ENCODE results near the gene CAB39L.

Gene CAB39L

GRCh38 chr13:49457221-49457620, 13.4 kb upstream of the CAB39L start:
- no peaks in the 10 kb centered on the region for H3K4me1 ChIP-seq
- no peak overlapping the region for H3K4me2 ChIP-seq (ENCODE audit: low read length)
- no peak overlapping the region for H3K27ac ChIP-seq
- no peaks in the 10 kb centered on the region for H3K27me3 ChIP-seq (ENCODE audit: control insufficient read depth, insufficient read depth, low read length)
- H3K4me3 ChIP-seq (ENCODE audit: low read depth, low read length): no peak overlapping the region
- H2AFZ ChIP-seq: no peak overlapping the region
- H3K79me2 ChIP-seq: no peaks in the 10 kb centered on the region
- no peaks in the 10 kb centered on the region for H3K36me3 ChIP-seq (ENCODE audit: control insufficient read depth, insufficient read depth, low read length)
- H3K9ac ChIP-seq: no peak overlapping the region
- H3K9me3 ChIP-seq (ENCODE audit: control insufficient read depth, low read length): no peaks in the 10 kb centered on the region
- TF ChIP-seq, protein P1, sequence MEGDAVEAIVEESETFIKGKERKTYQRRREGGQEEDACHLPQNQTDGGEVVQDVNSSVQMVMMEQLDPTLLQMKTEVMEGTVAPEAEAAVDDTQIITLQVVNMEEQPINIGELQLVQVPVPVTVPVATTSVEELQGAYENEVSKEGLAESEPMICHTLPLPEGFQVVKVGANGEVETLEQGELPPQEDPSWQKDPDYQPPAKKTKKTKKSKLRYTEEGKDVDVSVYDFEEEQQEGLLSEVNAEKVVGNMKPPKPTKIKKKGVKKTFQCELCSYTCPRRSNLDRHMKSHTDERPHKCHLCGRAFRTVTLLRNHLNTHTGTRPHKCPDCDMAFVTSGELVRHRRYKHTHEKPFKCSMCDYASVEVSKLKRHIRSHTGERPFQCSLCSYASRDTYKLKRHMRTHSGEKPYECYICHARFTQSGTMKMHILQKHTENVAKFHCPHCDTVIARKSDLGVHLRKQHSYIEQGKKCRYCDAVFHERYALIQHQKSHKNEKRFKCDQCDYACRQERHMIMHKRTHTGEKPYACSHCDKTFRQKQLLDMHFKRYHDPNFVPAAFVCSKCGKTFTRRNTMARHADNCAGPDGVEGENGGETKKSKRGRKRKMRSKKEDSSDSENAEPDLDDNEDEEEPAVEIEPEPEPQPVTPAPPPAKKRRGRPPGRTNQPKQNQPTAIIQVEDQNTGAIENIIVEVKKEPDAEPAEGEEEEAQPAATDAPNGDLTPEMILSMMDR (IDR thresholded peaks at IDR 0.05): no peak

GRCh38 chr13:49456156-49456555, 12.3 kb upstream of the CAB39L start:
- no peak overlapping the region for H3K4me3 ChIP-seq (ENCODE audit: low read depth, low read length)
- no peaks in the 10 kb centered on the region for H3K36me3 ChIP-seq (ENCODE audit: control insufficient read depth, insufficient read depth, low read length)
- no peak overlapping the region for H3K4me2 ChIP-seq (ENCODE audit: low read length)
- H3K9ac ChIP-seq: no peak overlapping the region
- no peaks in the 10 kb centered on the region for H3K4me1 ChIP-seq
- no peaks in the 10 kb centered on the region for H3K9me3 ChIP-seq (ENCODE audit: control insufficient read depth, low read length)
- H3K27me3 ChIP-seq (ENCODE audit: control insufficient read depth, insufficient read depth, low read length): no peaks in the 10 kb centered on the region
- H3K27ac ChIP-seq: no peak overlapping the region
- TF ChIP-seq, protein P1 (IDR thresholded peaks at IDR 0.05): no peak
- no peak overlapping the region for H2AFZ ChIP-seq
- H3K79me2 ChIP-seq: no peaks in the 10 kb centered on the region

GRCh38 chr13:49455007-49455398, 11.1 kb upstream of the CAB39L start:
- no peaks in the 10 kb centered on the region for H3K9me3 ChIP-seq (ENCODE audit: control insufficient read depth, low read length)
- H3K4me3 ChIP-seq (ENCODE audit: low read depth, low read length): no peak overlapping the region
- no peaks in the 10 kb centered on the region for H3K4me1 ChIP-seq
- no peaks in the 10 kb centered on the region for H3K79me2 ChIP-seq
- no peak overlapping the region for H3K27ac ChIP-seq
- TF ChIP-seq, protein P1 (IDR thresholded peaks at IDR 0.05): no peak
- no peaks in the 10 kb centered on the region for H3K36me3 ChIP-seq (ENCODE audit: control insufficient read depth, insufficient read depth, low read length)
- no peak overlapping the region for H3K9ac ChIP-seq
- no peak overlapping the region for H3K4me2 ChIP-seq (ENCODE audit: low read length)
- no peaks in the 10 kb centered on the region for H3K27me3 ChIP-seq (ENCODE audit: control insufficient read depth, insufficient read depth, low read length)
- H2AFZ ChIP-seq: no peak overlapping the region

DNA sequence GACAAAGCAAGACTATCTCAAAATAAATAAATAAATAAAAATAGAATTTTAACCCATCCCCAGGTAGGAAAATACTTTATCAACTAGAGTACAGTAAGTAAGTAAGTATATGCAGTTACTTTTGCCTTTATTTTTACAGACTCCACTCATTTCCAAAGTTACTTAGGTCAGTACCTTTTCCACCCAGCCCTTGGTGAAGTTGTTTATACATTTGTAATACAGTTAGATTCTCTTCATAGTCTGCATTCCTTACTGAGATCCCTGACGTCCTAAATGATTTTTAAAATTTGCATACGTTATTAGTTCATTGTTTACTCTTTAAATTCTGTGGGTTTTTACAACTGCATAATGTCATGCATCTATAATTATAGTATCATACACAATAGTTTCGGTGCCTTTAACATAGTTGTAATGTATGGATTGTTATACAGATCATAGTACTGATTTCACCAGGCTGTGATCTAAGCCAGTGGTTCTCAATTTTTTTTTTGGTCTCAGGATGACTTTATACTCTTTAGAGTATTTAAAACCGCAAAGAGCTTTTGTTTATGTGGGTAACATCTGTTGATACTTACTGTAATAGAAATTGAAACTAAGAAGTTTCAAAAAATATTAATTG, 10.6 kb upstream of the CAB39L start:
- no peak overlapping the region for H3K4me3 ChIP-seq (ENCODE audit: low read depth, low read length)
- H3K27ac ChIP-seq: no peak overlapping the region
- H3K4me2 ChIP-seq (ENCODE audit: low read length): no peak overlapping the region
- no peaks in the 10 kb centered on the region for H3K9me3 ChIP-seq (ENCODE audit: control insufficient read depth, low read length)
- TF ChIP-seq, protein P1 (IDR thresholded peaks at IDR 0.05): no peak
- no peak overlapping the region for H3K9ac ChIP-seq
- H2AFZ ChIP-seq: no peak overlapping the region
- H3K4me1 ChIP-seq: no peaks in the 10 kb centered on the region
- H3K27me3 ChIP-seq (ENCODE audit: control insufficient read depth, insufficient read depth, low read length): no peaks in the 10 kb centered on the region
- no peaks in the 10 kb centered on the region for H3K79me2 ChIP-seq
- no peaks in the 10 kb centered on the region for H3K36me3 ChIP-seq (ENCODE audit: control insufficient read depth, insufficient read depth, low read length)

- Histone ChIP-seq H3K79me2 (no peaks in the 10 kb centered on the region), H3K27ac (no peak overlapping the region), H3K27me3 (ENCODE audit: control insufficient read depth, insufficient read depth, low read length) (no peaks in the 10 kb centered on the region), H3K36me3 (ENCODE audit: control insufficient read depth, insufficient read depth, low read length) (no peaks in the 10 kb centered on the region), H3K4me1 (no peaks in the 10 kb centered on the region), H3K4me3 (ENCODE audit: low read depth, low read length) (no peak overlapping the region), H3K4me2 (ENCODE audit: low read length) (no peak overlapping the region), H2AFZ (no peak overlapping the region), H3K9ac (no peak overlapping the region), H3K9me3 (ENCODE audit: control insufficient read depth, low read length) (no peaks in the 10 kb centered on the region)
- TF ChIP-seq, protein P1 (IDR thresholded peaks at IDR 0.05): no peak
These were observed 9.6 kb upstream of the CAB39L start for GRCh38 chr13:49453465-49453864.
